NCI-H460 (cell line): ENCODE data around the gene LAP3. TPM values are rescaled to one million over a fixed set of nuclear protein-coding genes. Genes with fewer than 3 reads are reported as not detected.

ENCODE experiments used
- total RNA-seq: library from RNA; depleted of rRNA; stranded (reverse); fragments of >200 nt; shearing (Covaris generic); gene quantifications from 2 replicates; pipeline ENCODE4 v1.2.3, GENCODE V29; 2014; rRNA removed

Gene LAP3
- total RNA-seq, 1 experiment from 2014 or later: 63.8 TPM

Other genes starting within 250 kb of the LAP3 start
- gene QDPR, start 65.1 kb upstream of the LAP3 start, total RNA-seq: 4.8 and 5.5 TPM in 2 replicates
- not detected in 2 replicates for gene CLRN2, start 62.0 kb upstream of the LAP3 start, total RNA-seq
- gene MED28, start 37.4 kb downstream of the LAP3 start, total RNA-seq: 7.4 and 9.2 TPM in 2 replicates
- gene FAM184B, start 204.4 kb downstream of the LAP3 start, total RNA-seq: 0.02 TPM in 1 of 2 replicates, not detected in the other
- gene DCAF16, start 233.6 kb downstream of the LAP3 start, total RNA-seq: 27.1 and 30.2 TPM in 2 replicates
- 44.1 and 44.2 TPM in 2 replicates for gene NCAPG, start 233.8 kb downstream of the LAP3 start, total RNA-seq